ENCODE results near the gene BTBD16.

BTBD16 gene

GRCh38 chr10:122323941-122324675 lies 53.0 kb downstream of the BTBD16 start:
- DNase-seq, result no peak

- no peak for DNase-seq
Measured at GRCh38 chr10:122325235-122325634, 54.1 kb downstream of the BTBD16 start.

GRCh38 chr10:122326385-122326784 lies 55.3 kb downstream of the BTBD16 start:
- no peak for DNase-seq

- DNase-seq, result no peak
Measured at GRCh38 chr10:122326806-122327205, 55.7 kb downstream of the BTBD16 start.

- no peak for DNase-seq
Measured at GRCh38 chr10:122327237-122328206, 56.4 kb downstream of the BTBD16 start.

- no peak for DNase-seq
Measured at GRCh38 chr10:122328676-122329075, 57.6 kb downstream of the BTBD16 start.

- no peak for DNase-seq
Measured at GRCh38 chr10:122329416-122329815, 58.3 kb downstream of the BTBD16 start.

- no peak for DNase-seq
Measured at GRCh38 chr10:122331100-122331499, 60.0 kb downstream of the BTBD16 start.

- no peak for DNase-seq
Measured at GRCh38 chr10:122331615-122332446, 60.7 kb downstream of the BTBD16 start.

- DNase-seq, result no peak
Measured at GRCh38 chr10:122333037-122333436, 61.9 kb downstream of the BTBD16 start.

GRCh38 chr10:122336332-122336731 lies 65.2 kb downstream of the BTBD16 start:
- DNase-seq, result no peak

GRCh38 chr10:122336961-122337360 lies 65.9 kb downstream of the BTBD16 start:
- DNase-seq, result no peak

GRCh38 chr10:122338609-122339441 lies 67.7 kb downstream of the BTBD16 start:
- DNase-seq, result no peak

- no peak for DNase-seq
Measured at GRCh38 chr10:122341141-122341810, 70.2 kb downstream of the BTBD16 start.

- DNase-seq, result no peak
Measured at GRCh38 chr10:122342293-122343134, 71.4 kb downstream of the BTBD16 start.

- no peak for DNase-seq
Measured at GRCh38 chr10:122343135-122343800, 72.2 kb downstream of the BTBD16 start.

GRCh38 chr10:122343936-122344335 lies 72.8 kb downstream of the BTBD16 start:
- no peak for DNase-seq

- no peak for DNase-seq
Measured at GRCh38 chr10:122344741-122345258, 73.7 kb downstream of the BTBD16 start.

- DNase-seq, result no peak
Measured at GRCh38 chr10:122346326-122346950, 75.3 kb downstream of the BTBD16 start.

All from SHP77 treated with DMSO at 0.1 percent for 48 hours (cell line).